Measurements from ENCODE around the gene DOK4.
A peak's percentile ranks its signal among the peaks of the same experiment; 100 is the strongest.

DNA sequence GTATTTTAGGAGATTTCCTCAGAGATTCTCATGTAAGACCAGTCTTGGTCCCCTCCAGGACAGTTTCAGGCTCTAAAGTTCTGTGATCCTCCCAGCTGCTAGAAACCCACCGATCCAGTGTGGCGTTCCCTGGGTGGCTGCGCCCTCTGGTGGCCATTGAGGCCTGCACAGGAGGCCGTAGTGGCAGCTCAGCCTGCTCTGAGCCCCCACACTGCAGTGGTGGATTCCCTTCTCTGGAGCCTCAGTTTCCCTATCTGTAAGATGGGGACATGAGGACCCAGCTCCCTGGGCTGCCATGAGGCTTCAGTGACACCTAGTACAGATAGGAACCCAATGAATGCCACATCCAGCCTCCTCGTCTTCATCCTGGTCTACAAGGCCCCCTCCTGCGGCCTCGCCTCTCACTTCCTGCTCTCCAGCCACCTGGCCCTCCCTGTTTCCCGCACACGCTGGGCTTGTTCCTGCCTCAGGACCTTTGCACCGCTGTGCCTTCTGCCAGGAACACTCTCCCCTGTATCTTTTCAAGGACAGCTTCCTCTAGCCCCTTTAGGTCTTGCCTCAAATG lies 33.6 kb upstream of the DOK4 start:
- TF ChIP-seq, protein P1, sequence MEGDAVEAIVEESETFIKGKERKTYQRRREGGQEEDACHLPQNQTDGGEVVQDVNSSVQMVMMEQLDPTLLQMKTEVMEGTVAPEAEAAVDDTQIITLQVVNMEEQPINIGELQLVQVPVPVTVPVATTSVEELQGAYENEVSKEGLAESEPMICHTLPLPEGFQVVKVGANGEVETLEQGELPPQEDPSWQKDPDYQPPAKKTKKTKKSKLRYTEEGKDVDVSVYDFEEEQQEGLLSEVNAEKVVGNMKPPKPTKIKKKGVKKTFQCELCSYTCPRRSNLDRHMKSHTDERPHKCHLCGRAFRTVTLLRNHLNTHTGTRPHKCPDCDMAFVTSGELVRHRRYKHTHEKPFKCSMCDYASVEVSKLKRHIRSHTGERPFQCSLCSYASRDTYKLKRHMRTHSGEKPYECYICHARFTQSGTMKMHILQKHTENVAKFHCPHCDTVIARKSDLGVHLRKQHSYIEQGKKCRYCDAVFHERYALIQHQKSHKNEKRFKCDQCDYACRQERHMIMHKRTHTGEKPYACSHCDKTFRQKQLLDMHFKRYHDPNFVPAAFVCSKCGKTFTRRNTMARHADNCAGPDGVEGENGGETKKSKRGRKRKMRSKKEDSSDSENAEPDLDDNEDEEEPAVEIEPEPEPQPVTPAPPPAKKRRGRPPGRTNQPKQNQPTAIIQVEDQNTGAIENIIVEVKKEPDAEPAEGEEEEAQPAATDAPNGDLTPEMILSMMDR (IDR thresholded peaks at IDR 0.05) = peak; percentile 89 to 99 (median 97)
- TF ChIP-seq POLR2A (IDR thresholded peaks at IDR 0.05) = no peak

Measured in heart left ventricle (tissue), 13 donors.